HG03025 (cell line): Measurements from ENCODE around the gene PRKN.

Experiments used
- ATAC-seq: cut with Tn5 transposase; IDR thresholded peaks from one replicate; pipeline ENCODE4 v1.9.1; 2021; ENCODE audit warnings: mild to moderate bottlenecking, moderate library complexity; ENCODE audit not compliant: unreplicated experiment, low FRiP score

Gene PRKN

GRCh38 chr6:161368514-161368913, 1359.1 kb downstream of the PRKN start:
- ATAC-seq: no peak

DNA sequence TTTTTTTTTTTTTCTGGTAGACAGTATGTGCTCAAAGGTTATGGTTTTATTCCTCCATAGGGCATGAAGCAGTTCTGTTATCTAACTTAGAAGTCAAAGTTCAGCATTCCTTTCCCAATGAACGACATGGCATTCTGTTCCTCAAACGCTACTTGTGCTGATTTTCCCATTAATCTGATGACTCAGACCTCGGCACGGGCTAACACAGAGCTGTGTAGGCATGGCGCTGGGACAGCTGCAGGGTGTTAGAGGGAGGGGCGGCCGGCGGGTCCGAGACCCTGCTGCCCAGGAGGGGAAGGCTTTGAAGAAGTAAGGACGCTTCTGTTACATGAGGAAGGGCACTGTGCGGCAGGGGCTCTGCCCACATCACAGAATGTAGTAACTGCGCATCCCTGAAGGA, 1360.1 kb downstream of the PRKN start:
- ATAC-seq: no peak

- ATAC-seq: no peak
These were observed 1361.2 kb downstream of the PRKN start for GRCh38 chr6:161366301-161366923.

GRCh38 chr6:161365633-161366032, 1361.9 kb downstream of the PRKN start:
- ATAC-seq: no peak

DNA sequence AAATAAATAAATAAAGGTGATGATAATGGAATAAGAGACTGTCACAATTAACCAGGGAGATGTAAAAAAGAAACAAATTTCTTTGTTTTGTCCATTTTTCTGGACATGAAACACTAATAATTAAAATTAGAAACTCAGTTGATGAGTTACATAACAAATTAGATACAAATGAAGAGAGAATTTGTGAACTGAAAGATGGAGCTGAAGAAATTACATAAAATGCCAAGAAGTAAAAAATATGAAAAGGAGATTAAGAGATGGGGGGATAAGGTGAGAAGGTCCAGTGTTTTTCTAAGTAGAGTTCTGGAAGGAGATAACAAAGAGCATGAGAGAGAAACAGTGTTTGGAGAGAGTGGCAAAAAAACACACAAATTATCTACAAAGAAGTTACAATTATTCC, 1364.3 kb downstream of the PRKN start:
- ATAC-seq: no peak

- no peak for ATAC-seq
These were observed 1365.3 kb downstream of the PRKN start for GRCh38 chr6:161362266-161362665.

GRCh38 chr6:161361529-161361928, 1366.0 kb downstream of the PRKN start:
- ATAC-seq: no peak

- ATAC-seq: no peak
These were observed 1367.0 kb downstream of the PRKN start for GRCh38 chr6:161360520-161360919.

DNA sequence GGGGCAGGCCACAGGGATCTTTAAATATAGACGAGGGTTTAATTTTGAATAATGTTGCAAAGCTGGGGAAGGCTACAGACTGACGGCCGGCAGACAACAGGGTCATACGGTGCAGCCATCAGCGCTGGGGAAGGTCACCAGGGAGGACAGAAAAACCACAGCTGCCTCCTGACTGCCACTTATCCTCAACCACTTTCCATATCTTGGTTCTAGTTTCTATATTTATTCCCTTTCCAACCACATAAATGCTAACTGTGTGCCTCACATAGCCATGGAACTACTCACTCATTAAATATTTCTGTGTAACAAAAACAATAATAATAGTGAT, 1368.0 kb downstream of the PRKN start:
- ATAC-seq: no peak

GRCh38 chr6:161356167-161356854, 1371.3 kb downstream of the PRKN start:
- no peak for ATAC-seq

DNA sequence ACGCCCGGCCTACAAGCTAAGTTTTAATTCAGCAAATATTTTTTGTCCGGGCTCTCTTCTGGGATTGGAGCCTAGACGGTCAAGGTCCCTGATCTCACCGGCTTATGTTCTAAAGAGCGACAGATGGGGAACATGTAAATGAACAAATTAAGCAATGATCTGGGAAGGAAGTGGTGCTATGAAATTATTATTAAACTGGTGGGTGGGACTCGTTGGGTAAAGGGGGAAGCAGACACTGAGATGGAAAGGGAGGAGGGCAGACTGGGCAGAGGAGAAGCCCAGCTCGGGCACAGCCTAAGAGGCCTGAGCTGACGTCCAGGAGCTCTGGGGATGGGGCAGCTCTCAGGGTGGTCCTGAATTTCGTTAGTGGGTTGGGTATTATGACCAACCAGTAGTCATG, 1371.9 kb downstream of the PRKN start:
- ATAC-seq: no peak

- no peak for ATAC-seq
These were observed 1372.6 kb downstream of the PRKN start for GRCh38 chr6:161354956-161355355.

GRCh38 chr6:161354276-161354840, 1373.2 kb downstream of the PRKN start:
- ATAC-seq: no peak

GRCh38 chr6:161353208-161353613, 1374.4 kb downstream of the PRKN start:
- ATAC-seq: no peak

- ATAC-seq: no peak
These were observed 1375.7 kb downstream of the PRKN start for GRCh38 chr6:161351858-161352257.

DNA sequence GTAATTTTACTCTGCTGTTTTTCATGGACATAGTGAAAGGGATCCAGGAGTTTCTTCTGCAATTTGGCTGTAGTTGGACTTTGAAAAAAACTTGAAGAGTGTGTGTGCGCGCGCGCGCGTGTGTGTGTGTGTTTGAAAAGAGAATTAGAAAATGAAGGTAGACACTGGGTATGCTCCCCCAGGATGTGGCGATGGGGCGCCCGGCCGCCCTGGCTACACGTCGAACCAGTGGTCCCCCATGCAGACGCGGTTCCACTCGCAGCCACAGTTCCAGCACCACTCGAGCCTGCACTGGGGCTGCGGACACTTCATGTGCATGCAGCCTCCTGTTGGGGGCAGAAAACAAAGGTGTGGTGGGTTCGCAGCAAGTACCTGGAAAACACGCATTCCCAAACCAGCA, 1377.7 kb downstream of the PRKN start:
- no peak for ATAC-seq

- no peak for ATAC-seq
These were observed 1379.0 kb downstream of the PRKN start for GRCh38 chr6:161348628-161348994.

DNA sequence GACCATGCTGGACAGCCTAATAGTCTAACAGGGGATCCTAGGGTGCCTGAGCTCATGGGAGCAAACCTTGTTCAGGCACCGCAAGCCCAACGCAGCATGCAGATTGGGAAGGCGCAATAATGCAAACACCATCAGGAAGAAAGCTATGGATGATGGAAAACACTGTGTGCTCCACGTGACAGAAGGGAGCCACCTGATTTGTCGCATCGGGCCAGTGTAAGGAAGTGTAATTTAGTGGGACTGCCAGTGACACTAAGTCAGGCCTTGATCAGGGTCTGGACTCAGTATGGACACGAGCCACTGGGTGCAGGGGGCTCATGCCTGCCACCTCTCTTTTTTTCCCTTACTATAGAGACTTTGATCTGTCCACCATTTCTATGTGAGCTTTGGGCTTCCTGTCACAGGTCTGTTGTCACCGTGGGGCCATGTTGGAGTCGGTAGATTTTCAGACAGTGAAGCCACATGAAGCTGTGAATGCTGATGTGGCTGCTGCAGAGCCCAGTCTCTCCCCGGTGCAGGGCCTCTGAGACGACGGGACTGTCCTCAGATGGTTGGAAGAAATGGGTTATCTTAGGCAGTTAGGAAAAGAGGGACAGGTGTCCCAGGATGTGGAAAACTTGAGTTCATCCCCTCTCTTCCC, 1379.5 kb downstream of the PRKN start:
- ATAC-seq: no peak

DNA sequence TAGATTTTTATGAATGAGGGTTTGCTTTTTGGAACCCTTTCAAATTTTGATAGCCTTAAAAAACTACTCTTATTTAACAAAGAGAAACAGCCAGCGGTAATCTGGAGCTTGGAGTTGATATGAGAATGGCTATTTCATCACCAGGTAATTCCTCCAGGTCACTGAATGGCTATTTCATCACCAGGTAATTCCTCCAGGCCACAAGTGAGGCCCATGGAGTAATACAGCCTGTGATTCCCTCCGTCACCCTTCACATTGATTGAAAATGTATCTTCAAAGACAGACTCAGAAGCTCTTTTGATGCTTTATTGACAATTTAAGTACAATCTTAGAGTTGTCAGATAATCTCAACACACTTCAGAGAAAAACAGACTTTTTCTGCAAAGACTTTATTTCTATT, 1380.4 kb downstream of the PRKN start:
- no peak for ATAC-seq

DNA sequence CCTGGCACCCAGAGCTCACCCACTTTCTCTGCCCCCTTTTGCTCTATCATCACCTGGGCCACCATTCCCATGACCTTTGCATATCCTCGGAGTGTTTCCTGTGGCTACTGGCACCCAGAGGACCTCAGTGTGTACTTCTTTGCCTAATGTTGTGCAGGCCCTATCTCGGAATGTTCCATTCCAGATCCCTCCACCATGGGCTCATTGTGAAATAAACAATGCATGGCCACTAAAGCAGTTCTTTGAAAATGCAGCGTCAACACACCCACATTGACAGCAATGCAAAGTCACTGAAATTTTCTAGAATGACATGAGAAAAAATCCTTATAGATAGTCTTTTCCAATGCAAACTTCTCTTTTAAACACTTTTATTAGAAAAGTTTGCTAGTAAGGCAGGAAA, 1380.8 kb downstream of the PRKN start:
- no peak for ATAC-seq

GRCh38 chr6:161344626-161345025, 1382.9 kb downstream of the PRKN start:
- ATAC-seq: no peak

GRCh38 chr6:161342039-161342438, 1385.5 kb downstream of the PRKN start:
- ATAC-seq: no peak
